DOHH2 (cell line): Measurements from ENCODE around the gene DACH1.

ENCODE experiments used
- H3F3A ChIP-seq: fragments of 200-600 bp; sonication (generic), shearing (Covaris generic); 2 replicates; pipeline ENCODE4 v1.6.0; 2016; ENCODE audit warnings: antibody characterized with exemption, mild to moderate bottlenecking; ENCODE audit not compliant: control insufficient read depth, insufficient read depth
- H3K27ac ChIP-seq: fragments of 200-600 bp; sonication (generic); 2 replicates; pipeline ENCODE4 v1.5.1; 2014; ENCODE audit warnings: low read depth, mild to moderate bottlenecking, low read length, moderate library complexity
- H3K27me3 ChIP-seq: fragments of 200-600 bp; sonication (generic); 2 replicates; pipeline ENCODE4 v1.6.1; 2014; ENCODE audit warnings: mild to moderate bottlenecking, low read length, mixed read lengths; ENCODE audit not compliant: control insufficient read depth
- H3K36me3 ChIP-seq: fragments of 200-600 bp; sonication (generic); 2 replicates; pipeline ENCODE4 v1.6.1; 2014; ENCODE audit warnings: mild to moderate bottlenecking, low read length, moderate library complexity, mixed read lengths; ENCODE audit not compliant: control insufficient read depth
- H3K4me1 ChIP-seq: fragments of 200-600 bp; sonication (generic); 2 replicates; pipeline ENCODE4 v1.6.1; 2014; ENCODE audit warnings: mild to moderate bottlenecking, low read length, mixed read lengths; ENCODE audit not compliant: control insufficient read depth
- H3K4me2 ChIP-seq: fragments of 200-600 bp; sonication (generic); 2 replicates; pipeline ENCODE4 v1.6.0; 2014; ENCODE audit warnings: mild to moderate bottlenecking, low read length, moderate library complexity
- H3K4me3 ChIP-seq: fragments of 200-600 bp; sonication (generic); 2 replicates; pipeline ENCODE4 v1.5.1; 2014; ENCODE audit warnings: mild to moderate bottlenecking, low read length, mixed read lengths
- H3K79me2 ChIP-seq: fragments of 200-600 bp; sonication (generic); 2 replicates; pipeline ENCODE4 v1.6.1; 2014; ENCODE audit warnings: mild to moderate bottlenecking, low read length, mixed read lengths; ENCODE audit not compliant: control insufficient read depth
- H3K9me2 ChIP-seq: fragments of 200-600 bp; sonication (generic); replicated peaks from 2 replicates; pipeline ENCODE4 v1.6.1; 2014; ENCODE audit warnings: mild to moderate bottlenecking, low read length, mixed read lengths; ENCODE audit not compliant: control insufficient read depth
- H3K9me3 ChIP-seq: fragments of 200-600 bp; sonication (generic); 2 replicates; pipeline ENCODE4 v1.6.1; 2014; ENCODE audit warnings: antibody characterized with exemption, low read length, mixed read lengths; ENCODE audit not compliant: control insufficient read depth, insufficient read depth
- H4K20me1 ChIP-seq: fragments of 200-600 bp; sonication (generic); 2 replicates; pipeline ENCODE4 v1.6.0; 2014; ENCODE audit warnings: low read depth, mild to moderate bottlenecking, antibody characterized with exemption, low read length, moderate library complexity; ENCODE audit not compliant: control insufficient read depth, insufficient read depth
- EZH2phosphoT487 ChIP-seq: fragments of 200-600 bp; sonication (generic); IDR thresholded peaks from 2 replicates; pipeline ENCODE4 v1.6.1; 2017; ENCODE audit warnings: borderline replicate concordance, mild to moderate bottlenecking, antibody characterized with exemption, low read length, moderate library complexity, mixed read lengths
- TF ChIP-seq, protein P1 (sequence below): fragments of 200-600 bp; sonication (generic); IDR thresholded peaks from one replicate; pipeline ENCODE4 v1.5.1; 2014; ENCODE audit warnings: antibody characterized with exemption, mild to moderate bottlenecking, low read depth, low read length; ENCODE audit not compliant: poor library complexity, severe bottlenecking

Gene DACH1

DNA sequence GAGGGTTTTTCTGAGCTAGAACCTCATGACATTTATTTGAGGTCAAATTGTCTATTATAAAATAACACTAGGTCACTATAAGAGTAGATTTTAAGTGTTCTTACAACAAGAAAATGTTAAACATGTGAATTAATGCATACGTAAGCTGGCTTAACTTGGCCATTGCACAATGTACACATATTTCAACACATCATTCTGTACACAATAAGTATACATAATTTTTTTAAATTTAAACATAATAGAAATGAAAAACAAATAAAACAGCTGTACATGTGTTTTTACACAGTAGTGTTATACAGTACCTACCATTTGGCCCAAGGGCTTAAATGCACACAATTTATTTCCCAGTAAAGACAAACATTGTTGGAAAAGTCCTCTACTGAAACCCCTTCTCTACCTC lies 269.9 kb downstream of the DACH1 start:
- H3K9me2 ChIP-seq = no peaks in the 10 kb centered on the region
- H3K4me1 ChIP-seq = no peaks in the 10 kb centered on the region
- H3K36me3 ChIP-seq = no peaks in the 10 kb centered on the region
- H4K20me1 ChIP-seq = no peaks in the 10 kb centered on the region
- H3K4me3 ChIP-seq = no peak overlapping the region
- H3K4me2 ChIP-seq = no peak overlapping the region
- H3K27me3 ChIP-seq = no peaks in the 10 kb centered on the region
- no peaks in the 10 kb centered on the region for H3K79me2 ChIP-seq
- H3F3A ChIP-seq = no peaks in the 10 kb centered on the region
- H3K27ac ChIP-seq = no peak overlapping the region
- H3K9me3 ChIP-seq = no peaks in the 10 kb centered on the region
- TF ChIP-seq, protein P1, sequence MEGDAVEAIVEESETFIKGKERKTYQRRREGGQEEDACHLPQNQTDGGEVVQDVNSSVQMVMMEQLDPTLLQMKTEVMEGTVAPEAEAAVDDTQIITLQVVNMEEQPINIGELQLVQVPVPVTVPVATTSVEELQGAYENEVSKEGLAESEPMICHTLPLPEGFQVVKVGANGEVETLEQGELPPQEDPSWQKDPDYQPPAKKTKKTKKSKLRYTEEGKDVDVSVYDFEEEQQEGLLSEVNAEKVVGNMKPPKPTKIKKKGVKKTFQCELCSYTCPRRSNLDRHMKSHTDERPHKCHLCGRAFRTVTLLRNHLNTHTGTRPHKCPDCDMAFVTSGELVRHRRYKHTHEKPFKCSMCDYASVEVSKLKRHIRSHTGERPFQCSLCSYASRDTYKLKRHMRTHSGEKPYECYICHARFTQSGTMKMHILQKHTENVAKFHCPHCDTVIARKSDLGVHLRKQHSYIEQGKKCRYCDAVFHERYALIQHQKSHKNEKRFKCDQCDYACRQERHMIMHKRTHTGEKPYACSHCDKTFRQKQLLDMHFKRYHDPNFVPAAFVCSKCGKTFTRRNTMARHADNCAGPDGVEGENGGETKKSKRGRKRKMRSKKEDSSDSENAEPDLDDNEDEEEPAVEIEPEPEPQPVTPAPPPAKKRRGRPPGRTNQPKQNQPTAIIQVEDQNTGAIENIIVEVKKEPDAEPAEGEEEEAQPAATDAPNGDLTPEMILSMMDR = no peak
- no peak for TF ChIP-seq EZH2phosphoT487

DNA sequence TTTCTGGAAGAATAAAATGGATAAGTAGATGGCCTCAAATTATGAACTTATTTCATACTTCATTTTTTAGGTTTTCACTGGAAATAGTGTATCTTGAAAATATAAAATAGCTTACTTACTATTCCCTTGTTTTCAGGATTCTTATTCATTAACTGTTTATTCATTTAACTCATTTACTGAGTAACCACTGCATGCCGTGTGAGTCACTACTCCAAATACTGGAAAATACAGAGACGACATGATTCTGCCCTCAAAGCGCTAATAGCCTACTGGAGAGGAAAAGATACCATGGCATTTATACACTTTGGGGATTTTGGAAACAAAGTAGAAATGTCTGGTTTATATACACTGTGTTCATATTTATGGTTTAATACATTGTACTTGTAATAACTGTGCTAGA lies 270.9 kb downstream of the DACH1 start:
- H3K27ac ChIP-seq = no peak overlapping the region
- no peaks in the 10 kb centered on the region for H3K9me2 ChIP-seq
- H3K27me3 ChIP-seq = no peaks in the 10 kb centered on the region
- H4K20me1 ChIP-seq = no peaks in the 10 kb centered on the region
- TF ChIP-seq, protein P1 = no peak
- H3K4me1 ChIP-seq = no peaks in the 10 kb centered on the region
- no peak overlapping the region for H3K4me2 ChIP-seq
- H3K36me3 ChIP-seq = no peaks in the 10 kb centered on the region
- no peaks in the 10 kb centered on the region for H3F3A ChIP-seq
- no peaks in the 10 kb centered on the region for H3K9me3 ChIP-seq
- no peaks in the 10 kb centered on the region for H3K79me2 ChIP-seq
- H3K4me3 ChIP-seq = no peak overlapping the region

DNA sequence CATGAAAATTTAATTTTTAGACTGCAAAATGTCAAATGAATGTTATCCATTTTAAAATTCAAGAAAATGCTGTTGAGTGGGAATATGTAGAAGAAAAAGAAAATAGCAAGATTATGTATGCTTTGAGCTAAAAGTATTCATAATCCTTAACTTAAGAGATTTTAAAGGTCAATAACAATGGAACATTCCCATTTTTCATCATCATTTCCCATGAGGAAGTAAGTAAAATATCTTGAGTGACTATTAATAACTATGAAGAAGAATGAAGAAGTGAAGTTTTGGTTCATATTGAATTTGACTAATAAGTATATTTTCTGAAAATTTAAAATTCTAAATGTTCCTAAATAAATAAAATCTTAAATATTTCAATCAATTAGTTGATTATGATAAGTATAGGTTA lies 273.4 kb downstream of the DACH1 start:
- Histone ChIP-seq H3K9me3 (no peaks in the 10 kb centered on the region), H4K20me1 (no peaks in the 10 kb centered on the region), H3K27me3 (no peaks in the 10 kb centered on the region), H3K4me3 (no peak overlapping the region), H3K9me2 (no peaks in the 10 kb centered on the region), H3K36me3 (no peaks in the 10 kb centered on the region), H3K27ac (no peak overlapping the region), H3K4me1 (no peaks in the 10 kb centered on the region), H3K79me2 (no peaks in the 10 kb centered on the region), H3F3A (no peaks in the 10 kb centered on the region), H3K4me2 (no peak overlapping the region)
- TF ChIP-seq, protein P1 = no peak
- no peak for TF ChIP-seq EZH2phosphoT487

DNA sequence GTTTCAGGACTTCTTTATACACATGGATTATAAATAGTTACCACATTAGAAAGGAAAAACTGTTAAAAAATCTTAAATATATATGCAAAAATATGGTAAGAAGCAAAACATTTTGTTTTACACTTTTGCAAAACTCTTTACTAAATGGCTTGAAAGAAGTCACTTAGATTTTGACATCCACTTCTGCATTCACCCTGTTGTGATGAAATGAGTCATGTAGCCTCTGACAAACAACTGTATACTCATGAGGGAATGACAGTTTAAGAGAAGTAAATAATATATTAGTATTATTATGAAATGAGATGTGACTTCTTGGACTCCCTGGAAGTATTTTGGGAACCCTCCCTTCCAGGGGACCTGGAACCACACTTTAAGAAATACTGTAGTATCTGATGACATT lies 275.6 kb downstream of the DACH1 start:
- TF ChIP-seq, protein P1 = no peak
- no peak for TF ChIP-seq EZH2phosphoT487
- no peaks in the 10 kb centered on the region for H3K9me2 ChIP-seq
- no peak overlapping the region for H3K4me2 ChIP-seq
- no peaks in the 10 kb centered on the region for H3K9me3 ChIP-seq
- no peaks in the 10 kb centered on the region for H3K4me1 ChIP-seq
- no peaks in the 10 kb centered on the region for H3K79me2 ChIP-seq
- no peaks in the 10 kb centered on the region for H4K20me1 ChIP-seq
- no peak overlapping the region for H3K4me3 ChIP-seq
- H3K27ac ChIP-seq = no peak overlapping the region
- H3F3A ChIP-seq = no peaks in the 10 kb centered on the region
- H3K27me3 ChIP-seq = no peaks in the 10 kb centered on the region
- no peaks in the 10 kb centered on the region for H3K36me3 ChIP-seq
